Fibroblast of lung (primary cell): ENCODE measurements around the gene LYPLA2. TPM values are rescaled to one million over a fixed set of nuclear protein-coding genes. Genes with fewer than 3 reads are reported as not detected.

Source experiments
- DNase-seq, 2 donors: peaks; one replicate each; pipeline versions ENCODE4 v3.0.0 to v3.0.0-alpha.2; 2010; ENCODE audit warnings: low read depth in 2 of 2
- H2AFZ ChIP-seq: 2 replicates; pipeline ENCODE4 v1.5.1; 2012; ENCODE audit warnings: low read length, control low read depth, inconsistent platforms
- H3K27ac ChIP-seq: 2 replicates; pipeline ENCODE4 v1.5.1; 2011; ENCODE audit warnings: low read length, control low read depth; ENCODE audit not compliant: insufficient read depth
- H3K27me3 ChIP-seq: 2 replicates; pipeline ENCODE4 v1.5.1; 2011; ENCODE audit warnings: mild to moderate bottlenecking, low read length; ENCODE audit not compliant: control insufficient read depth, insufficient read depth
- H3K36me3 ChIP-seq: 2 replicates; pipeline ENCODE4 v1.5.1; 2011; ENCODE audit warnings: low read length; ENCODE audit not compliant: control insufficient read depth, insufficient read depth
- H3K4me1 ChIP-seq: 2 replicates; pipeline ENCODE4 v1.5.1; 2011; ENCODE audit warnings: low read length; ENCODE audit not compliant: control insufficient read depth, insufficient read depth; ENCODE audit errors: extremely low read depth
- H3K4me2 ChIP-seq: 2 replicates; pipeline ENCODE4 v1.5.1; 2011; ENCODE audit warnings: low read length, control low read depth; ENCODE audit not compliant: insufficient read depth; ENCODE audit errors: extremely low read depth
- H3K4me3 ChIP-seq, 4 experiments: fragments of 200-600 bp in 1 of 4; sonication (generic) in 1 of 4; replicated peaks in 1 of 4; 2 replicates each; pipeline ENCODE4 v1.5.1; 2011 to 2016; ENCODE audit warnings: low read length in 4 of 4, low read depth in 3 of 4, mild to moderate bottlenecking in 3 of 4, control low read depth in 2 of 4, inconsistent platforms in 1 of 4, mixed read lengths in 1 of 4; ENCODE audit not compliant: insufficient read depth in 1 of 4; ENCODE audit errors: control extremely low read depth in 1 of 4
- H3K79me2 ChIP-seq: 2 replicates; pipeline ENCODE4 v1.5.1; 2012; ENCODE audit warnings: mild to moderate bottlenecking, low read length, inconsistent platforms; ENCODE audit not compliant: control insufficient read depth, insufficient read depth
- H3K9ac ChIP-seq: 2 replicates; pipeline ENCODE4 v1.5.1; 2011; ENCODE audit warnings: mild to moderate bottlenecking, low read length, control low read depth; ENCODE audit not compliant: insufficient read depth
- H3K9me3 ChIP-seq: 2 replicates; pipeline ENCODE4 v1.5.1; 2012; ENCODE audit warnings: low read depth, low read length; ENCODE audit not compliant: control insufficient read depth, insufficient read depth
- H4K20me1 ChIP-seq: 2 replicates; pipeline ENCODE4 v1.5.1; 2011; ENCODE audit warnings: low read length; ENCODE audit not compliant: control insufficient read depth, insufficient read depth; ENCODE audit errors: extremely low read depth
- EZH2 ChIP-seq: IDR thresholded peaks from 2 replicates; pipeline ENCODE4 v1.5.1; 2012; ENCODE audit warnings: low read length, control low read depth, mild to moderate bottlenecking; ENCODE audit errors: missing control alignments
- polyA plus RNA-seq, 2 donors: library from polyadenylated mRNA; depleted of rRNA in 1 of 2; stranded (reverse) in 1 of 2; unstranded in 1 of 2; fragments of >200 nt; gene quantifications; 2 replicates each; pipeline ENCODE4 v1.2.1, GENCODE V29; 2011 to 2012; ENCODE audit warnings: missing spikeins in 1 of 2
- total RNA-seq: library from RNA; depleted of rRNA; stranded (reverse); fragments of >200 nt; gene quantifications from 2 replicates; pipeline ENCODE4 v1.2.1, GENCODE V29; 2014
- TF ChIP-seq, protein P1 (sequence below), 2 donors: IDR thresholded peaks in 1 of 2; conservative IDR thresholded peaks in 1 of 2; 1 replicate in 1 of 2; 2 replicates in 1 of 2; pipeline ENCODE4 v1.5.1; 2011 to 2012; ENCODE audit warnings: low read length in 2 of 2, control low read depth in 1 of 2, inconsistent platforms in 1 of 2, low read depth in 1 of 2, mild to moderate bottlenecking in 1 of 2

LYPLA2 gene
- total and polyA plus RNA-seq, 2 donors (not counting 1 experiment from before 2014, with no cell fraction given) = 20.4 to 29.2 TPM

DNA sequence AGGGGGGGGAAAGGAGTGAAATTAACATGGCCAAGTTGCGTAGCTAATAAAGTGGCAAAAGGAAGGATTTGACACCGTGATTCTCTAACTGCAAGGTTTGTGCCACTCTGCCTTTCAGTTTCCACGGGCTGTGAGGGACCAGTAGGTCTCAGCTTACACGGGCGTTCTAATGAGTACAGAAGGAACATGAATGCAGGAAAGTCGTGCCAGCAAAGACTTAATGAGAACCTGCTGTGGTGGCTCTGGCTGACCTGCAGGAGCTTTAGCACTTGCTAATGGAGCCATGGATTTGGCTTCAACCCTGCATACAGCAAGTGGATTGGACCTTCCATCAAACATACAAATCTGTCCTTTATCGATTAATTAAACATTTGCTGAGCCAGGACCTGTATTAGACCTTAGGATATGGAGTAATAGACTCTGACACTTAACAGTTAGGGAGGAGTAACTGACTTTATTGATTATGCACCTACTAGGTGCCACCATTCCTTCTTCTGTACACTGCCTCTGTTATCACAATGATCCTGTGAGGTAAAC, 27.8 kb upstream of the LYPLA2 start:
- H3K27ac ChIP-seq = no peak overlapping the region
- no peak overlapping the region for H3K4me3 ChIP-seq
- DNase-seq = no peak

DNA sequence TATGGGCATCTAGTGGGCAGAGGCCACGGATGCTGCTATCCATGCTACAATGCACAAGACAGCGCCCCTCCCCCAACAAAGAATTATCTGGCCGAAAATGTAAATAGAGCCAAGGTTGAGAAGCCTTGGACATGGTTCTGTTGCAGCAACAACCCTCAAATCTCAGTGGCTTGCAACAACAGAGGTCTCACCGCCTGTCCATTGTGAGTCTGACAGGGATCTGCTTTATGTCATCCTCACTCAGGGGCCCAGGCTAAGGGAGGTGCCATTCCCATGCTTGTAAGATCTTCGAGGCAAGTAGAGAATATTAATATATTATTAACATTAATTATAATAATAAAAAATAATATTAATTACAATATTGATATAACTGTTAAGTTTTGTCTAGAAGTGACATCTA, 22.2 kb upstream of the LYPLA2 start:
- TF ChIP-seq, protein P1, sequence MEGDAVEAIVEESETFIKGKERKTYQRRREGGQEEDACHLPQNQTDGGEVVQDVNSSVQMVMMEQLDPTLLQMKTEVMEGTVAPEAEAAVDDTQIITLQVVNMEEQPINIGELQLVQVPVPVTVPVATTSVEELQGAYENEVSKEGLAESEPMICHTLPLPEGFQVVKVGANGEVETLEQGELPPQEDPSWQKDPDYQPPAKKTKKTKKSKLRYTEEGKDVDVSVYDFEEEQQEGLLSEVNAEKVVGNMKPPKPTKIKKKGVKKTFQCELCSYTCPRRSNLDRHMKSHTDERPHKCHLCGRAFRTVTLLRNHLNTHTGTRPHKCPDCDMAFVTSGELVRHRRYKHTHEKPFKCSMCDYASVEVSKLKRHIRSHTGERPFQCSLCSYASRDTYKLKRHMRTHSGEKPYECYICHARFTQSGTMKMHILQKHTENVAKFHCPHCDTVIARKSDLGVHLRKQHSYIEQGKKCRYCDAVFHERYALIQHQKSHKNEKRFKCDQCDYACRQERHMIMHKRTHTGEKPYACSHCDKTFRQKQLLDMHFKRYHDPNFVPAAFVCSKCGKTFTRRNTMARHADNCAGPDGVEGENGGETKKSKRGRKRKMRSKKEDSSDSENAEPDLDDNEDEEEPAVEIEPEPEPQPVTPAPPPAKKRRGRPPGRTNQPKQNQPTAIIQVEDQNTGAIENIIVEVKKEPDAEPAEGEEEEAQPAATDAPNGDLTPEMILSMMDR (conservative IDR thresholded peaks at IDR 0.05 in 1 of 2, IDR thresholded peaks at IDR 0.05 in 1 of 2; ENCODE audit: low read depth in 1 of 2, low read length in 2 of 2) = no peak
- Histone ChIP-seq H4K20me1 (no peaks in the 10 kb centered on the region), H2AFZ (no peak overlapping the region), H3K4me2 (no peak overlapping the region), H3K27me3 (no peaks in the 10 kb centered on the region), H3K4me3 (no peak overlapping the region), H3K36me3 (peaks cover 2% of the 10 kb centered on the region), H3K27ac (no peak overlapping the region), H3K79me2 (no peaks in the 10 kb centered on the region), H3K4me1 (no peaks in the 10 kb centered on the region), H3K9ac (no peak overlapping the region), H3K9me3 (no peaks in the 10 kb centered on the region)
- no peak for DNase-seq

More for the DNA sequence above, 27.8 kb upstream of the LYPLA2 start:
- H3K27me3 ChIP-seq = no peaks in the 10 kb centered on the region
- no peak overlapping the region for H3K4me2 ChIP-seq
- H3K36me3 ChIP-seq = peaks cover 10% of the 10 kb centered on the region
- no peaks in the 10 kb centered on the region for H3K4me1 ChIP-seq
- H3K9me3 ChIP-seq = no peaks in the 10 kb centered on the region
- no peak overlapping the region for H3K9ac ChIP-seq
- H3K79me2 ChIP-seq = no peaks in the 10 kb centered on the region
- TF ChIP-seq EZH2 = no peak
- TF ChIP-seq, protein P1 (conservative IDR thresholded peaks at IDR 0.05 in 1 of 2, IDR thresholded peaks at IDR 0.05 in 1 of 2; ENCODE audit: low read depth in 1 of 2, low read length in 2 of 2) = no peak
- H2AFZ ChIP-seq = no peak overlapping the region
- H4K20me1 ChIP-seq = peaks cover 3% of the 10 kb centered on the region

DNA sequence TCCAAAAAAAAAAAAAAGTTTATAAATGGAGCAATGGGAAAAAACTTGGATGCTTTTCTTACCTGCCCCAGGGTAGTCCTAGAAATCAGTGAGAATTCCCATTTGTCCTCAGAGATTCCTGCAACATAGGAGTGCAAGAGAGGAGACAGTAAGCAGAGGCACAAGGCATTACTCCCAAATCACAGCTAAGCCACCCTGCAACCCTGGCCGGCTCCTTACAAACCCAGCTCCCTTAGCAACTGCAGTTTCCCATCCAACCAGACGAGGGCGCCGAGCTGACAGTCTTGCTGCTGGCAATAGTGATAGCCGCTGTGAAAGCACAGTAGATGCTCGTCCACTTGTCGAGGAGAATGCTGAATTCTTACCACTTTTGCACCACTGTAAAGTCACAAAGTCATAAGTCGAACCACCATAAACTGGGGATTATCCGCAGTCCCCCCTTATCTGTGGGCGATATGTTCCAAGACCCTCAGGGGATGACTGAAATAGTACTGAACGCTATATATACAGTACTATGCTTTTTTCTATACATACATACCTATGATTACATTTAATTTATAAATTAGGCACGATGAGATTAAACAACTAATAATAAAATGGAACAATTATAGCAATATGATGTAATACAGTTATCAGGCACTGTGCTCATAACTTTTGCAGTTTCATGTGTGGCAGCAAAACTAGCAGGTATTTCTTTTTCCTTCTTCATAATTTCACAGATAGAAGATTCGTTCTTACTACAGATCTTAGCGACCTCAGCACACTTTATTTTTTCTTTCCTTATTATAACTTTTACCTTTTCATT, 18.7 kb upstream of the LYPLA2 start:
- no peak overlapping the region for H3K9ac ChIP-seq
- no peak overlapping the region for H2AFZ ChIP-seq
- H3K4me1 ChIP-seq = no peaks in the 10 kb centered on the region
- DNase-seq = peak; percentile 65 to 81
- TF ChIP-seq EZH2 = no peak
- TF ChIP-seq, protein P1 (conservative IDR thresholded peaks at IDR 0.05 in 1 of 2, IDR thresholded peaks at IDR 0.05 in 1 of 2; ENCODE audit: low read depth in 1 of 2, low read length in 2 of 2) = peak; percentile 98 to 99
- H3K4me2 ChIP-seq = no peak overlapping the region
- H3K27me3 ChIP-seq = no peaks in the 10 kb centered on the region
- no peaks in the 10 kb centered on the region for H3K79me2 ChIP-seq
- no peaks in the 10 kb centered on the region for H4K20me1 ChIP-seq
- H3K9me3 ChIP-seq = no peaks in the 10 kb centered on the region
- no peak overlapping the region for H3K27ac ChIP-seq
- no peak overlapping the region for H3K4me3 ChIP-seq
- peaks cover 2% of the 10 kb centered on the region for H3K36me3 ChIP-seq
